HepG2 (cell line): Measurements from ENCODE around the gene SLC39A3. TPM values are rescaled to one million over a fixed set of nuclear protein-coding genes. Genes with fewer than 3 reads are reported as not detected.

Source experiments
- ATAC-seq: fragments of 200-7000 bp; cut with Tn5 transposase; 3 replicates; pipeline ENCODE4 v1.9.1; 2020; ENCODE audit warnings: mild to moderate bottlenecking, moderate library complexity
- BruUV-seq: library from RNA; stranded (reverse); fragments of 400-500 nt; replicated peaks from 2 replicates; lab custom pipeline; 2021; lab: Mats Ljungman, UMichigan
- CTCF ChIA-PET: fragments of 300-600 bp; formaldehyde crosslinking; extraction: SDS; loops from one replicate; lab custom pipeline; 2021; ENCODE audit warnings: low total read pairs, inconsistent platforms, low intra/inter-chr PET ratio; lab: Yijun Ruan, JAX
- POLR2A ChIA-PET: fragments of 350-600 bp; sonication (Branson Sonifier 250); formaldehyde crosslinking; loops from one replicate; lab custom pipeline; 2020; ENCODE audit warnings: antibody characterized with exemption, inconsistent platforms; lab: Yijun Ruan, JAX
- DNase-seq: peaks from one replicate; pipeline ENCODE4 v3.0.0-alpha.2; 2015; ENCODE audit warnings: low spot score
- FAIRE-seq: peaks from 3 replicates; lab custom pipeline; 2011; peaks lifted over from hg19 to GRCh38; lab: Jason Lieb, UNC
- H2AFZ ChIP-seq: one replicate; pipeline ENCODE4 v1.6.1; 2011; ENCODE audit warnings: low read length, inconsistent platforms
- H3K27ac ChIP-seq: fragments of 300-600 bp; 3 replicates; pipeline ENCODE4 v1.8.0; 2011; ENCODE audit warnings: mixed run types, mild to moderate bottlenecking, mixed read lengths, low read length, inconsistent platforms; ENCODE audit not compliant: insufficient read depth; ENCODE audit errors: extremely low read length
- H3K27me3 ChIP-seq, 2 experiments: fragments of 200-600 bp in 1 of 2; 2 replicates in 1 of 2; 3 replicates in 1 of 2; pipeline versions ENCODE4 v1.6.0 to v1.8.0; 2011; ENCODE audit warnings: low read length in 2 of 2, mild to moderate bottlenecking in 2 of 2, moderate library complexity in 2 of 2, inconsistent platforms in 1 of 2; ENCODE audit not compliant: insufficient read depth in 2 of 2, control insufficient read depth in 1 of 2
- H3K36me3 ChIP-seq, 2 experiments: fragments of 200-600 bp in 1 of 2; replicated peaks in 1 of 2; 2 replicates in 1 of 2; 3 replicates in 1 of 2; pipeline versions ENCODE4 v1.5.1 to v1.8.0; 2011; ENCODE audit warnings: low read length in 2 of 2, inconsistent platforms in 1 of 2; ENCODE audit not compliant: insufficient read depth in 2 of 2, control insufficient read depth in 1 of 2
- H3K4me1 ChIP-seq: 2 replicates; pipeline ENCODE4 v1.5.1; 2012; ENCODE audit warnings: low read length, inconsistent platforms; ENCODE audit not compliant: insufficient read depth
- H3K4me2 ChIP-seq: 2 replicates; pipeline ENCODE4 v1.6.0; 2011; ENCODE audit warnings: low read depth, low read length, inconsistent platforms
- H3K4me3 ChIP-seq, 3 experiments: fragments of 200-600 bp in 1 of 3; sonication (generic), shearing (Covaris generic) in 1 of 3; replicated peaks in 1 of 3; 2 replicates each; pipeline ENCODE4 v1.5.1; 2011 to 2016; ENCODE audit warnings: low read length in 3 of 3, inconsistent platforms in 2 of 3, low read depth in 2 of 3, mild to moderate bottlenecking in 2 of 3, control low read depth in 1 of 3, mixed read lengths in 1 of 3; ENCODE audit not compliant: insufficient read depth in 1 of 3
- H3K79me2 ChIP-seq: one replicate; pipeline ENCODE4 v1.6.1; 2011; ENCODE audit warnings: low read length, inconsistent platforms; ENCODE audit not compliant: insufficient read depth
- H3K9ac ChIP-seq: 2 replicates; pipeline ENCODE4 v1.6.0; 2011; ENCODE audit warnings: mild to moderate bottlenecking, low read depth, low read length, inconsistent platforms; ENCODE audit not compliant: insufficient read depth
- H3K9me3 ChIP-seq: 2 replicates; pipeline ENCODE4 v1.5.1; 2012; ENCODE audit warnings: mild to moderate bottlenecking, low read length
- H4K20me1 ChIP-seq: 2 replicates; pipeline ENCODE4 v1.6.0; 2011; ENCODE audit warnings: inconsistent platforms, mild to moderate bottlenecking, low read length, moderate library complexity; ENCODE audit not compliant: insufficient read depth
- HNRNPH1 ChIP-seq: fragments of 200-400 bp; formaldehyde crosslinking; optimal IDR thresholded peaks from 2 replicates; pipeline ENCODE3; 2017; ENCODE audit warnings: mild to moderate bottlenecking, low read depth, low read length
- RNF2 ChIP-seq: fragments of 450-650 bp; conservative IDR thresholded peaks from 2 replicates; pipeline ENCODE4 v1.6.1; 2016; ENCODE audit warnings: low read depth
- SP2 ChIP-seq: sonication (generic); formaldehyde crosslinking; IDR thresholded peaks from 2 replicates; pipeline ENCODE4 v1.5.1; 2020; ENCODE audit warnings: mild to moderate bottlenecking, missing genetic modification reagents
- SSRP1 ChIP-seq: IDR thresholded peaks from 2 replicates; pipeline ENCODE4 v1.6.1; 2016; ENCODE audit warnings: control low read depth
- TEAD3 ChIP-seq: optimal IDR thresholded peaks from 2 replicates; pipeline ENCODE3; 2016; ENCODE audit warnings: borderline replicate concordance
- ZNF230 ChIP-seq: sonication (generic); formaldehyde crosslinking; IDR thresholded peaks from 2 replicates; pipeline ENCODE4 v1.4.0; 2020; ENCODE audit warnings: mild to moderate bottlenecking, missing genetic modification reagents
- ZNF354B ChIP-seq: sonication (generic); formaldehyde crosslinking; IDR thresholded peaks from 2 replicates; pipeline ENCODE4 v1.8.0; 2022; ENCODE audit warnings: mild to moderate bottlenecking, missing genetic modification reagents
- ZNF619 ChIP-seq: sonication (generic); formaldehyde crosslinking; IDR thresholded peaks from 2 replicates; pipeline ENCODE4 v1.4.0; 2020; ENCODE audit warnings: mild to moderate bottlenecking, missing genetic modification reagents
- ZNF776 ChIP-seq: sonication (generic); formaldehyde crosslinking; IDR thresholded peaks from 2 replicates; pipeline ENCODE4 v1.4.0; 2020; ENCODE audit warnings: mild to moderate bottlenecking, missing genetic modification reagents
- WGBS: methylation state at CpG from one replicate; pipeline ENCODE4 v1.1.6; 2017; ENCODE audit warnings: low lambda C conversion rate; 5-methylcytosine and 5-hydroxymethylcytosine counted together
- in situ Hi-C: cut with HindIII; loops from 2 replicates; pipeline ENCODE4 v1.10.0; 2017; ENCODE audit warnings: low pct_unique_long_range_greater_than_20kb; ENCODE audit not compliant: extremely low pct_ligation_motif_present
- intact Hi-C: fragments of 100-400 bp; cut with micrococcal nuclease; formaldehyde crosslinking; loops from one replicate; pipeline ENCODE4 v1.10.0; 2022; ENCODE audit not compliant: unreplicated experiment
- polyA plus RNA-seq, 8 experiments: library from polyadenylated mRNA; depleted of rRNA in 3 of 8; stranded (reverse) in 7 of 8; unstranded in 1 of 8; fragments of >200 nt; fragmentation: Illumina TruSeq in 4 of 8; extraction: Trizol in 4 of 8; gene quantifications; 2 replicates each; pipeline versions ENCODE4 v1.2.1 to v1.2.3, GENCODE V29; 2011 to 2016; ENCODE audit warnings: low read depth in 4 of 8, missing spikeins in 1 of 8, mixed read lengths in 1 of 8; ENCODE audit not compliant: insufficient read depth in 1 of 8
- total RNA-seq, 5 experiments: library from RNA; depleted of rRNA; stranded (reverse); fragments of >200 nt; fragmentation: Illumina TruSeq; extraction: Trizol; gene quantifications; 2 replicates each; pipeline ENCODE4 v1.2.3, GENCODE V29; 2016; ENCODE audit warnings: low read depth in 1 of 5

SLC39A3 gene
- total and polyA plus RNA-seq, 2 of the 13 experiments (the other 11 are each of a cell fraction or from before 2014, with no cell fraction given): 33.6 to 41.6 TPM

DNA sequence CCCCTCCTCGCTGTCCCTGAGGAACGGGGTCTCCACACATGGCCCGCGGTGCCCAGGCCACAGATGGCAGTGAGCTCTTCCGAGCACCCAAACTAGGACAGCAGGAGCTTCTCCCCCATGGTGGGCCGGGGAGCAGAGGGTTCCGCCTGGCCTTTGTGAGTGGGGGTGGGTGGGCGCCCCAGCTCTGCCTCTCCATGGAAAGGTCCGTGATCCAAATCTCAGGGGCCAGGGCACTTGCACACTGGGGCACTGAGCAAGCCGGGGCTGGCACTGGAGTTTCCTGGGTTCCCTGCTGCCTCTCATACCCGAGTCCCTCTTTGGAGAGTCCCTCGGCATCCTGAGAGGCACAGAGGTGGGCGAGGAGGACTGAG lies 16.5 kb downstream of the SLC39A3 start:
- TF ChIP-seq ZNF776 (CRISPR knock-in tag) (no peak), TEAD3 (CRISPR knock-in tag) (no peak), SP2 (CRISPR knock-in tag) (0 out of 2 replicates have a peak, but pooled peaks have one; percentile 13), RNF2 (no peak), ZNF230 (CRISPR knock-in tag) (0 out of 2 replicates have a peak, but pooled peaks have one; percentile 29), ZNF619 (no peak), ZNF354B (CRISPR knock-in tag) (no peak), SSRP1 (no peak), HNRNPH1 (no peak)
- BruUV-seq: no TSS peak
- Histone ChIP-seq H3K79me2 (no peaks in the 10 kb centered on the region), H3K4me3 (peak overlapping the region in 1 of 3 experiments; percentile 29; a peak in 1 of 6 replicates), H3K4me2 (peak overlapping the region; percentile 41; the same call in 1 of the 2 replicates), H3K27me3 (peaks cover 24 to 65% of the 10 kb centered on the region in 2 experiments), H4K20me1 (no peaks in the 10 kb centered on the region), H3K9ac (no peak overlapping the region), H3K9me3 (no peaks in the 10 kb centered on the region), H3K27ac (no peak overlapping the region), H2AFZ (no peak overlapping the region), H3K4me1 (peaks cover 42% of the 10 kb centered on the region), H3K36me3 (no peaks in the 10 kb centered on the region)
- 32% methylated on average over 4 of the region's 13 CpGs for WGBS
- in situ Hi-C loops: no loop called here
- no peak for DNase-seq
- peak; percentile 3; the same call in 2 of the 3 replicates for ATAC-seq
- ChIA-PET CTCF (no interaction called here), POLR2A (interaction anchor here (1.4 to 2.0 kb wide), 2 partner anchors 16 to 20 kb away, joined by 4 to 7 read pairs; no protein-coding TSS in a partner anchor)
- intact Hi-C loops: no loop called here
- no peak for FAIRE-seq
